ENCODE measurements around the gene EPS15.

The EPS15 gene

GRCh38 chr1:51345300-51345687 lies 173.8 kb downstream of the EPS15 start:
- DNase-seq (ENCODE audit: insufficient read length, low spot score) = no peak
- FAIRE-seq = no peak

DNA sequence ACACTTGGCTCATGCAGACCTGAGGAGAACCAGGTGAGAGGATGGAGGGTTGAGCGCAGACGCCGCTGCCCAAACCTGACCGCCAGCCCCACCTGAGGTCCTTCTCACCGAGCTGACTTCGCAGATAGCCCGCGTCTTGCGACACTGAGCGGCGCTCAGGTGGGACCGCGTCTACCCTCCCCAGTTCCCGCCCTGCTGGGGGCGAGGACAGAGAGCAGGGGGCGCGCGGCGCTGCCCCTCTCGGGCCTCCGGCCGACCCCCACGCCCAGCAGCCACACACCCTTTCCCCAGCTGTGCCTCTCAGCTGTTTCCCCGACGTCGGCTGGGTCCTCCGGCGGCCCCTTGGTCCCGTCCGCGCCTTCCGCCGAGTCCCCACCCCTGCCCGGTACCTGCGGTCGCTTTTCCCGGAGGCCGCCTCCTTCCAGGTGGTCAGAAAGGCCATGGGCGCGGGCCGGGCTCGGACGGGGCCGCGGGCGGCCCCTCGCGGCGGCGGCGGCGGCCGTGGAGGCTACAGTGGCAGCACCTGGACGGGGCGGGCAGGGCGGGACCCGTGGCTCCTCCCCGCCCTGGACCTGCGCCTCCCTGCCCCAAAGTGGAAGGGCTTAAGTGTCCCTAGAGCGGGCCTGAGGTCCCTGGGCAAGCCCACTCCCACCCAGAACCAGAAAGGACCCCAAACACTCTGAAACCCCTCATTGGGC lies 174.3 kb downstream of the EPS15 start:
- FAIRE-seq (no peak), DNase-seq (ENCODE audit: insufficient read length, low spot score) (no peak)

DNA sequence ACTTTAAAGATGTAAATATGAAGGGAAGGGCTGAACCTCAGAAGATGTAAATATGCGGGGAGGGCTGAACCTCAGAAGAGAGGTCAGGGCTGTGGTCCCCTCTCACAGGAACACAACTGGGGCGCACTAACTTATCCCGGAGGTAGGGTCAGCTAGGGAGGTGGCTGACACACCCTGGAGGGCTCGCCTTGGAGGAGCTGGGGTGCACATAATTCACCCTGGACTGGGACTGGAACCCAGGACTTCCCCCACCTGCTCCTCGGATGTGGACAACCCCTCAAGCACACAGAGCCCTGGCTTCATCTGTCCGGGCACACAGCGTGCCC lies 174.8 kb downstream of the EPS15 start:
- no peak for FAIRE-seq
- no peak for DNase-seq (ENCODE audit: insufficient read length, low spot score)

- no peak for DNase-seq (ENCODE audit: insufficient read length, low spot score)
- FAIRE-seq = no peak
These were observed 175.4 kb downstream of the EPS15 start for GRCh38 chr1:51343624-51344023.

GRCh38 chr1:51342591-51343206 lies 176.4 kb downstream of the EPS15 start:
- FAIRE-seq (no peak), DNase-seq (ENCODE audit: insufficient read length, low spot score) (no peak)

DNA sequence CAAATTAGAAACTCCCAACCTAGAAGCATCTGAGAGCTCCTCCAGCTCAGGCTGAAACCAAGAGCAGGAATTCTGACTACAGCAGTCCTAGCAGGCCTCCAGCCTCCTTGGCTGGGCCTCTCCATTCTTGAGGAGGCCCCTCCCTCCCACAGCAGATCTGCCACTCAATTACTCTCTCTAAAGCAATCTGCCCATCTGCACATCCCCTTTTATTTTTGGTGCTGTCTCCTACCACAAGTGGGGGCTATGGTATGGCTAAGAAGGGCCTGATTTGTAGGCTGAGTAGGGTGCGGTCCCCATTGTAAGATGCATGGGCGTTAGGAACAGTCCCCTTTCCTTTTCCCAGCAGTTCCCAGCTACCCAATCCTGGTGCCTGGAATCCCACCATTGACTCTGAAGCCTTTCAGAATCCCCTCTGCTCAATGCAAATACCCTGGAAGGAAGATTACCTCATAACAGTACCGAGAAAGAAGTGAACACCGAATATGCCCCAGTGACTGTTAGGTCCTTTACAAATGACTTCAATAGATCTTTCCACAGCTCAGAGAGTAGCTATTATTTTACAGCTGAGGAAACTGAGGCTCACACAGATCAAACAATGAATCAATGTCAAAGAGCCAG lies 177.1 kb downstream of the EPS15 start:
- DNase-seq (ENCODE audit: insufficient read length, low spot score) (no peak), FAIRE-seq (no peak)

- FAIRE-seq (no peak), DNase-seq (ENCODE audit: insufficient read length, low spot score) (no peak)
These were observed 178.7 kb downstream of the EPS15 start for GRCh38 chr1:51340380-51340779.

DNA sequence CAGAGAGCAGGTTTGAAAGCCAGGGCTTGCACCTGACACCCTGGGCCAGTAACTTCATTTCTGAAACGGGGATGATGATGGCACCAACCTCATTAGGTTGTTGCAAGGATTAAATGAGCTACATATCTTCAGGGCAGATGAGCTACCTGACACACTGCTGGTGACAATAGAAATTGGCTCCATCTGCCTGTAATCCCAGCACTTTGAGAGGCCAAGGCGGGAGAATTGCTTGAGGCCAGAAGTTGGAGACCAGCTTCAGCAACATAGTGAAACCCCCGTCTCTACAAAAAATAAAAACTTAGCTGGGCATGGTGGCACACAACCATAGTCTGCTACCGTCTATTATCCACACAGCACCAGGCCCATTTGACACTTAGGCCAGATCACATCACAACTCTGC lies 182.4 kb downstream of the EPS15 start:
- FAIRE-seq = no peak
- no peak for DNase-seq (ENCODE audit: insufficient read length, low spot score)

DNA sequence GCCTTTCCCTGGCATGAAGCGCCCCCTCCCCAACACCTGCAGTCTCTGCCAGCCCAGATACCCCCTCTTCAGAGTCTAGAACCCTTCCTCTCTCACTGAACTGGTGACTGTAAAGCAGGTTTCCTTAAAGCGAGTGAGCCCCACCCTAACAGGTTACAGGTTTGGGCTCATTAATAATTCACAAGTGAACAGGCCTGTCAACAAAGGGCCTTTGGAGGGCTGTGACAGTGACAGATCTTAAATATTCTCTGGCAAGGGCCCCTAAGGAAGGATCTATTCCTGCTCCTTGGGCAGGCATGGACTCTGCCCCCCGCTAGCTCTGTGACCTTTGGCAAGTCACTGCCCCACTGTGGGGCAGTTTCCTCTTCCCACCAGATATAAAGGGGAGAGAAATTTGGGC lies 183.1 kb downstream of the EPS15 start:
- DNase-seq (ENCODE audit: insufficient read length, low spot score) (no peak), FAIRE-seq (no peak)

- DNase-seq (ENCODE audit: insufficient read length, low spot score) (peak; percentile 66), FAIRE-seq (peak; percentile 55)
These were observed 187.6 kb downstream of the EPS15 start for GRCh38 chr1:51331206-51332100.

GRCh38 chr1:51330331-51331201 lies 188.5 kb downstream of the EPS15 start, which contains the start of gene TTC39A:
Gene TTC39A, minus strand, starts transcription at chr1:51330562. Its CDS starts 85 bp downstream, at chr1:51330477.
- DNase-seq (ENCODE audit: insufficient read length, low spot score) (no peak), FAIRE-seq (no peak)

DNA sequence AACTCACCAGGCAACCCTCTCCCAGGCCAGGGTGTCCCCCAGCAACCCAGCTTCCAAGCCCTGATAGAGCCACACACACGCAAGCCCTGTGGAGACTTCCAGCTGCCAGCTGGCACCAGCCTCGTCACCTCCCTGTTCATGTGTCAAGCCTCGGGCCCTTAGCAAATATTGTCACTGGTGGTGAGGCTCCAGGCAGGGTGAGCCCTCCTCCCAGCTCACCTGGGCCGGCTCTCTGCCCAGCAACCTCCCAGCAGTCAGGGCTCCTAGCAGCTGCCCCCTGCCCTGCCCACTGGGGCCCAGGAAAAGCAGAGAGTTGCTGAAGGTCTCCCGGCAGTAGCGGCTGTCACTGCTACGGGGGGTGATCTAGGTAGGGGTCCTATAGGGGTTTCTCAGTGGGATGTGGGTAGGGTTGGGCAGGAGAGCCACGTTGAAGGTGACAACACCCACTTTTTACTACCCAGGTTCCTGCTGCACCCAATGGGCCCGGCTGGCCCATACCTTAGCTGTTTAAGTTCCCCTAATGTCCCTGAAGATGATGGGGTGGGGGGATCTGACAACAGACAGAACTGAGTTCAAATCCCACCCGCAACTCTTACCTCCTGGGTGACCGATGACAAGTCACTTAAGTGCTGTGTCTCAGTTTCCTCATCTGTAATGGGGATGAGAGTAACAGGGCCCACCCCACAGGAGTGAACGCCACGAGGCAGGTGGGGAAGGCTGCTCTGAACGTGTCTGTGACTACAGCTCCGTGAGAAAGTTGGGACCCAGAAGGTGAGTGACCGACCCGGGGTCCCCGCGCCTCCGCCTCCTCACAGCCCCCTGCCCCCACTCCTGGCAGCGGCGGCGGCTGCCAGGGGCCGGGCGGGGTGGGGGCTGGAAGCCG lies 189.4 kb downstream of the EPS15 start:
- DNase-seq (ENCODE audit: insufficient read length, low spot score) (no peak), FAIRE-seq (no peak)

DNA sequence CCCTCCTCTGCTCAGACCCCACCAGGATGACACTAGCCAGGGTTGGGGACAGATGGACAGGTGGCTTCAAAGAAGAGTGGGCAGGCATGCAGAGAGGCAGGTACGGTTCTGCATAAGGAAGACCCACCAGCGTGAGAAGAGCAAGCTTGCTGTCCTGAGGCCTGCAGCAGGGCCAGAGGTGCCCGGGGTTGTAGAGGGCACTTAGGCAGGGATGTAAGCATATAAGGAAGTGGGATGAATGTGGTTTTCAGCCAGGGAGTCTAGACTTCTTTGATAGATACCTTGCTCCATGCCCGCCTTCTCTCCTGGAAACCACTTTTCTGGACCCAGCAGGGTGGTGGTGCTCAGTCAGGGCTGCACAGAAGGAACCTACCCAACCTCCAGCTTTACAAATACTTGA lies 190.1 kb downstream of the EPS15 start:
- no peak for FAIRE-seq

GRCh38 chr1:51328279-51328678 lies 190.8 kb downstream of the EPS15 start:
- FAIRE-seq = no peak
- no peak for DNase-seq (ENCODE audit: insufficient read length, low spot score)

More for the DNA sequence above, 190.1 kb downstream of the EPS15 start:
- DNase-seq (ENCODE audit: insufficient read length, low spot score) = no peak

- no peak for FAIRE-seq
- DNase-seq (ENCODE audit: insufficient read length, low spot score) = no peak
These were observed 191.7 kb downstream of the EPS15 start for GRCh38 chr1:51327386-51327785.

DNA sequence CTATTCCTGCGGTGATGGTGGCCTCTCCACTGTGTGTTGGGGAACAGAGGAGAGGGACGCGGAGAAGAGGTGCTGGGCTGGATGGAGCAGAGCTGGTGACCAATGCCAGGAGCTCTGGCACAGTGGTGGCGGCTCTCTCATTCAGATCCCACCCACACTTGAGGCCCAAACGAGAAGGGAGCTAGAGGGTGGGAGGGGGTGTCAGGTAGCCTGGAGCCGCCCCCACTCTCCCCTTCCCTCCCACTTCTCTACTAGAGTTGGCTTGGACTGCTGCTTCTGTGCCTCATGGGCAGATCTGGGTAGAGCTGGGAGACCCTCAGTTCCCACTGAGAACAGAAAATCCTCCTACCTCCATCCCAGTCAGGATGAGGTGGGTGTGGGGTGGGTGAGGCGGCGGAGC lies 192.2 kb downstream of the EPS15 start:
- DNase-seq (ENCODE audit: insufficient read length, low spot score) = no peak
- no peak for FAIRE-seq

DNA sequence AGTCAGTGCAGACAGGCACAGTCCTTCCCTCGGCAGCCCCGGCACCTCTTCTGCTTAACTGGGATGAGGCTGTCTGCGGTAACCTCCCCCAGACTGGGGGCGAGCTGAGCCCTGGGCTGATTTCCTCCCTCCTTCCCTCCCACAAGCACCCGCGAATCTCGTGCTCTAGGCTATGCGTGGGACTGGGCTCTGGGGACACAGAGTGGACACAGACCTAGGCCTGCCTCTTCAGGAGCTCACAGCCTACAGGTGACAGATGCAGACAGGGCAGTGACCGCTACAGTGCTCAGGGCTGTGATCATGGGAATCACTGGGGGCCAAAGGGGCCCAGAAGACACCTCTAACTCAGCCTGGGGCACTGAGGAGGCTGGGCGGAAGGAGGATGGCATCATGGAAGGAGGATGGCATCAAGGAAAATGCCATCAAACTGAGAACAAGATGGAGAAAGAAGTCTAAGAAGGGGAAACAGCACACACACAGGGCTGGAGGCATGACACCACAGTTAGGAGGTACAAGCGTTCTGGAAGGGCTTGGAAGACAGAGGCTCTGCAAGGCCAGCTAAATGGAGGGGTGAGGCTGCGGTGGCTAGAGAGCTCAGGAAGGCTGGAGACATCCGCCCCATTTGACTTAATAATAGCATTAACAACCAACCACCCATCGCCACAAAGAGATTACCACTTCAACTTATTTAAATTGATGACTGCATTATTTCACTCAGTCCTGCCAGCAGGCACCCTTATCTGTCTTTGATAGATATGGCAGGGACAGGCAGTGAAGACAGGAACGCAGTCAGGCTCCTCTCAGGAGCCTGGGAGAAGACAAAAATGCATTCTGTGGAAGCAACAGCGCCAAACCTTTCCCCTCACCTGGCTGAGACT lies 192.9 kb downstream of the EPS15 start:
- FAIRE-seq = no peak
- no peak for DNase-seq (ENCODE audit: insufficient read length, low spot score)

DNA sequence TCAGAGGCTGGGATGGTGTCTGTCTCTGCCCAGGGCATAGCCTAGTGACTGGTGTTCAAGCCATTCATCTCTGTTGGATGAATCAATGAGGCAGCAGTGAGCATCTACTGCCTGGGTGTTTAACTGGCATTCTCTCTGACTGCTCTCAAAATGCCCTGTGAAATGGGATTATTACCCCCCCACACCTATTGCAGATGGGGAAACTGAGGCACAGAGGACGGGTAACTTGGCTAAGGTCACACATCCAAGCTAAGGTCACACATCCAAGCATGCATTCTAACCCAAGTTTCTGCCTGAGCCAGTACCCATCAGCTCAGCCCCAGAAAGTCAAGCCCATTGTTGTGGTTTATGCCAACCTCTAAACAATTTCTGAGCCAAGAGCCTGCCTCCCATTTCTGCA lies 193.7 kb downstream of the EPS15 start:
- FAIRE-seq (no peak), DNase-seq (ENCODE audit: insufficient read length, low spot score) (no peak)

Data from HTR-8/SVneo (cell line).